HepG2 (cell line): ENCODE data around the gene TMED3. TPM values are rescaled to one million over a fixed set of nuclear protein-coding genes. Genes with fewer than 3 reads are reported as not detected.

Source experiments
- ARNT ChIP-seq: fragments of 450-650 bp; IDR thresholded peaks from 2 replicates; pipeline ENCODE4 v1.6.1; 2017
- FIP1L1 ChIP-seq: fragments of 200-400 bp; formaldehyde crosslinking; IDR thresholded peaks from 2 replicates; pipeline ENCODE4 v1.6.1; 2018; ENCODE audit warnings: low read depth, mild to moderate bottlenecking, low read length, moderate library complexity, borderline replicate concordance; ENCODE audit not compliant: insufficient read depth
- HHEX ChIP-seq: IDR thresholded peaks from 2 replicates; pipeline ENCODE4 v1.6.1; 2016; ENCODE audit warnings: control low read depth
- MBD4 ChIP-seq: IDR thresholded peaks from 2 replicates; pipeline ENCODE4 v1.6.1; 2012; ENCODE audit warnings: low read length, inconsistent platforms, borderline replicate concordance
- MYNN ChIP-seq: sonication (generic); formaldehyde crosslinking; IDR thresholded peaks from 2 replicates; pipeline ENCODE4 v1.4.0; 2020; ENCODE audit warnings: mild to moderate bottlenecking, low read depth, missing genetic modification reagents
- NCOA5 ChIP-seq: sonication (generic); formaldehyde crosslinking; IDR thresholded peaks from 2 replicates; pipeline ENCODE4 v1.4.0; 2020; ENCODE audit warnings: missing genetic modification reagents
- PAX8 ChIP-seq: sonication (generic); formaldehyde crosslinking; IDR thresholded peaks from 2 replicates; pipeline ENCODE4 v1.8.0; 2022; ENCODE audit warnings: mild to moderate bottlenecking, missing genetic modification reagents, borderline replicate concordance
- RCOR2 ChIP-seq: IDR thresholded peaks from 2 replicates; pipeline ENCODE4 v1.6.1; 2016; ENCODE audit warnings: missing biosample characterization, missing genetic modification reagents
- RORA ChIP-seq: sonication (generic); formaldehyde crosslinking; IDR thresholded peaks from 2 replicates; pipeline ENCODE4 v1.5.0; 2020; ENCODE audit warnings: mild to moderate bottlenecking, missing genetic modification reagents, moderate library complexity
- ZBTB42 ChIP-seq: sonication (generic); formaldehyde crosslinking; IDR thresholded peaks from 2 replicates; pipeline ENCODE4 v1.5.0; 2020; ENCODE audit warnings: mild to moderate bottlenecking, missing genetic modification reagents
- ZNF101 ChIP-seq: sonication (generic); formaldehyde crosslinking; IDR thresholded peaks from 2 replicates; pipeline ENCODE4 v1.4.0; 2020; ENCODE audit warnings: mild to moderate bottlenecking, low read depth, missing genetic modification reagents, borderline replicate concordance
- ZNF138 ChIP-seq: sonication (generic); formaldehyde crosslinking; IDR thresholded peaks from 2 replicates; pipeline ENCODE4 v1.5.0; 2020; ENCODE audit warnings: mild to moderate bottlenecking, low read depth, missing genetic modification reagents
- ZNF33A ChIP-seq: sonication (generic); formaldehyde crosslinking; IDR thresholded peaks from 2 replicates; pipeline ENCODE4 v1.5.1; 2020; ENCODE audit warnings: missing genetic modification reagents, mild to moderate bottlenecking, moderate library complexity, borderline replicate concordance
- ZNF629 ChIP-seq: sonication (generic); formaldehyde crosslinking; conservative IDR thresholded peaks from 2 replicates; pipeline ENCODE4 v1.5.0; 2020; ENCODE audit warnings: missing genetic modification reagents
- ZNF713 ChIP-seq: sonication (generic); formaldehyde crosslinking; IDR thresholded peaks from 2 replicates; pipeline ENCODE4 v1.4.0; 2020; ENCODE audit warnings: mild to moderate bottlenecking, missing genetic modification reagents
- ZNF761 ChIP-seq: sonication (generic); formaldehyde crosslinking; conservative IDR thresholded peaks from 2 replicates; pipeline ENCODE4 v1.4.0; 2020; ENCODE audit warnings: mild to moderate bottlenecking, missing genetic modification reagents
- ZNF850 ChIP-seq: sonication (generic); formaldehyde crosslinking; conservative IDR thresholded peaks from 2 replicates; pipeline ENCODE4 v1.9.0; 2021; ENCODE audit warnings: mild to moderate bottlenecking, missing genetic modification reagents
- ZNF883 ChIP-seq: sonication (generic); formaldehyde crosslinking; IDR thresholded peaks from 2 replicates; pipeline ENCODE4 v1.5.1; 2020; ENCODE audit warnings: mild to moderate bottlenecking, missing genetic modification reagents; ENCODE audit errors: not compliant biosample characterization
- polyA plus RNA-seq, 8 experiments: library from polyadenylated mRNA; depleted of rRNA in 3 of 8; stranded (reverse) in 7 of 8; unstranded in 1 of 8; fragments of >200 nt; fragmentation: Illumina TruSeq in 4 of 8; extraction: Trizol in 4 of 8; gene quantifications; 2 replicates each; pipeline versions ENCODE4 v1.2.1 to v1.2.3, GENCODE V29; 2011 to 2016; ENCODE audit warnings: low read depth in 4 of 8, missing spikeins in 1 of 8, mixed read lengths in 1 of 8; ENCODE audit not compliant: insufficient read depth in 1 of 8
- total RNA-seq, 5 experiments: library from RNA; depleted of rRNA; stranded (reverse); fragments of >200 nt; fragmentation: Illumina TruSeq; extraction: Trizol; gene quantifications; 2 replicates each; pipeline ENCODE4 v1.2.3, GENCODE V29; 2016; ENCODE audit warnings: low read depth in 1 of 5
- TF ChIP-seq, protein P1 (sequence below): IDR thresholded peaks from 2 replicates; pipeline ENCODE4 v1.6.1; 2012; ENCODE audit warnings: low read length, improper control_type of control experiment
- TF ChIP-seq, protein P2 (sequence below): IDR thresholded peaks from 2 replicates; pipeline ENCODE4 v1.6.1; 2016; ENCODE audit warnings: low read depth, borderline replicate concordance
- TF ChIP-seq, protein P3 (sequence below): sonication (generic); formaldehyde crosslinking; IDR thresholded peaks from 2 replicates; pipeline ENCODE4 v1.5.0; 2020; ENCODE audit warnings: missing genetic modification reagents
- TF ChIP-seq, protein P4 (sequence below), 2 experiments: IDR thresholded peaks; 2 replicates each; pipeline ENCODE4 v1.6.1; 2011 to 2012; ENCODE audit warnings: low read length in 2 of 2, borderline replicate concordance in 1 of 2, low read depth in 1 of 2, mild to moderate bottlenecking in 1 of 2, moderate library complexity in 1 of 2

The TMED3 gene
- total and polyA plus RNA-seq, 2 of the 13 experiments (the other 11 are each of a cell fraction or from before 2014, with no cell fraction given) = 125 to 155 TPM

DNA sequence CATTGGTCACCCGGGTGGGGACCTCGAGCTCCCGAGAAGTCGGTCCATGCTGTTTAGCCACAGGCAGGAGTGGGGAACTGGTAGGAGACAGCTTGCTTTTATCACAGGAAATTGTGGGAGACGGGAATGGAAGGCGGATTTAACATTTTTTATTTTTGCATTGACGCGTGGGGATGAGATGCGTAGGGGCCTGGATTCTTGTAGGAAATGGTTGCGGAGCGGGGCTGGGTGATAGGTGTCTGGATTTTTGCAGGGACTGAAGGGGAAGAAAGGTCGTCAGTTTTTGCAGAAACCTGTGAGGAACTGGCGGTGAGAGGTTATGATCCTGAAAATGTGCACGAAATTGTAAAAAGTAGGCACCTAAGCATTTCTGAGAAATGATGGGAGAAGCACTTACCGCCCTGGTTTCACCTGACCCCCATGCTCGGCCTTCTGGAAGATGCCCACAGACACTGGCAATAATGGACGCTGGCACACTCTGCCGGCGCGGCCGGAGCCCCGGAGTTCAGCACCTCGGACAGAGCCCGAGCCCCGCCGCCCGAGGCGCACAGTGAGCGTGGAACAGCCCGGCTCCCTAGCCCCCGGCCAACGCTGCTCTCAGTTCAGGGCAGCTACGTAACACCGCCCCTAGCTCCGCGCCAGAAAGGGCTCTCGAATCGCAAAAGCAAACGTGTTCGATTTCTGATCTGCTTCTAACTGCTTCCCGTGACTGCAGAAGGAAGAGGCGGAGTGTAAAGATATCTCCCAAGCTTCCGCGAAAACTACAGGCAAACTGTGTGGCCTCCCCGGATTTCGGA lies 27.5 kb upstream of the TMED3 start (continued):
- TF ChIP-seq ZNF101 (CRISPR knock-in tag) (no peak), ZNF629 (no peak), RCOR2 (CRISPR knock-in tag) (no peak), PAX8 (no peak), ZNF713 (CRISPR knock-in tag) (no peak), MBD4 (no peak), ZNF883 (no peak), ARNT (no peak), FIP1L1 (no peak), ZBTB42 (CRISPR knock-in tag) (no peak), ZNF138 (CRISPR knock-in tag) (peak; percentile 27; the same call in 1 of the 2 replicates), HHEX (CRISPR knock-in tag) (no peak), MYNN (CRISPR knock-in tag) (no peak), ZNF761 (no peak), RORA (CRISPR knock-in tag) (no peak), NCOA5 (CRISPR knock-in tag) (no peak), ZNF33A (CRISPR knock-in tag) (no peak), ZNF850 (no peak)
- TF ChIP-seq, protein P1, sequence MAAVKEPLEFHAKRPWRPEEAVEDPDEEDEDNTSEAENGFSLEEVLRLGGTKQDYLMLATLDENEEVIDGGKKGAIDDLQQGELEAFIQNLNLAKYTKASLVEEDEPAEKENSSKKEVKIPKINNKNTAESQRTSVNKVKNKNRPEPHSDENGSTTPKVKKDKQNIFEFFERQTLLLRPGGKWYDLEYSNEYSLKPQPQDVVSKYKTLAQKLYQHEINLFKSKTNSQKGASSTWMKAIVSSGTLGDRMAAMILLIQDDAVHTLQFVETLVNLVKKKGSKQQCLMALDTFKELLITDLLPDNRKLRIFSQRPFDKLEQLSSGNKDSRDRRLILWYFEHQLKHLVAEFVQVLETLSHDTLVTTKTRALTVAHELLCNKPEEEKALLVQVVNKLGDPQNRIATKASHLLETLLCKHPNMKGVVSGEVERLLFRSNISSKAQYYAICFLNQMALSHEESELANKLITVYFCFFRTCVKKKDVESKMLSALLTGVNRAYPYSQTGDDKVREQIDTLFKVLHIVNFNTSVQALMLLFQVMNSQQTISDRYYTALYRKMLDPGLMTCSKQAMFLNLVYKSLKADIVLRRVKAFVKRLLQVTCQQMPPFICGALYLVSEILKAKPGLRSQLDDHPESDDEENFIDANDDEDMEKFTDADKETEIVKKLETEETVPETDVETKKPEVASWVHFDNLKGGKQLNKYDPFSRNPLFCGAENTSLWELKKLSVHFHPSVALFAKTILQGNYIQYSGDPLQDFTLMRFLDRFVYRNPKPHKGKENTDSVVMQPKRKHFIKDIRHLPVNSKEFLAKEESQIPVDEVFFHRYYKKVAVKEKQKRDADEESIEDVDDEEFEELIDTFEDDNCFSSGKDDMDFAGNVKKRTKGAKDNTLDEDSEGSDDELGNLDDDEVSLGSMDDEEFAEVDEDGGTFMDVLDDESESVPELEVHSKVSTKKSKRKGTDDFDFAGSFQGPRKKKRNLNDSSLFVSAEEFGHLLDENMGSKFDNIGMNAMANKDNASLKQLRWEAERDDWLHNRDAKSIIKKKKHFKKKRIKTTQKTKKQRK = no peak
- TF ChIP-seq, protein P2, sequence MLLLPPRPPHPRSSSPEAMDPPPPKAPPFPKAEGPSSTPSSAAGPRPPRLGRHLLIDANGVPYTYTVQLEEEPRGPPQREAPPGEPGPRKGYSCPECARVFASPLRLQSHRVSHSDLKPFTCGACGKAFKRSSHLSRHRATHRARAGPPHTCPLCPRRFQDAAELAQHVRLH (CRISPR knock-in tag) = no peak
- TF ChIP-seq, protein P3, sequence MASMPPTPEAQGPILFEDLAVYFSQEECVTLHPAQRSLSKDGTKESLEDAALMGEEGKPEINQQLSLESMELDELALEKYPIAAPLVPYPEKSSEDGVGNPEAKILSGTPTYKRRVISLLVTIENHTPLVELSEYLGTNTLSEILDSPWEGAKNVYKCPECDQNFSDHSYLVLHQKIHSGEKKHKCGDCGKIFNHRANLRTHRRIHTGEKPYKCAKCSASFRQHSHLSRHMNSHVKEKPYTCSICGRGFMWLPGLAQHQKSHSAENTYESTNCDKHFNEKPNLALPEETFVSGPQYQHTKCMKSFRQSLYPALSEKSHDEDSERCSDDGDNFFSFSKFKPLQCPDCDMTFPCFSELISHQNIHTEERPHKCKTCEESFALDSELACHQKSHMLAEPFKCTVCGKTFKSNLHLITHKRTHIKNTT (CRISPR knock-in tag) = no peak
- TF ChIP-seq, protein P4, sequence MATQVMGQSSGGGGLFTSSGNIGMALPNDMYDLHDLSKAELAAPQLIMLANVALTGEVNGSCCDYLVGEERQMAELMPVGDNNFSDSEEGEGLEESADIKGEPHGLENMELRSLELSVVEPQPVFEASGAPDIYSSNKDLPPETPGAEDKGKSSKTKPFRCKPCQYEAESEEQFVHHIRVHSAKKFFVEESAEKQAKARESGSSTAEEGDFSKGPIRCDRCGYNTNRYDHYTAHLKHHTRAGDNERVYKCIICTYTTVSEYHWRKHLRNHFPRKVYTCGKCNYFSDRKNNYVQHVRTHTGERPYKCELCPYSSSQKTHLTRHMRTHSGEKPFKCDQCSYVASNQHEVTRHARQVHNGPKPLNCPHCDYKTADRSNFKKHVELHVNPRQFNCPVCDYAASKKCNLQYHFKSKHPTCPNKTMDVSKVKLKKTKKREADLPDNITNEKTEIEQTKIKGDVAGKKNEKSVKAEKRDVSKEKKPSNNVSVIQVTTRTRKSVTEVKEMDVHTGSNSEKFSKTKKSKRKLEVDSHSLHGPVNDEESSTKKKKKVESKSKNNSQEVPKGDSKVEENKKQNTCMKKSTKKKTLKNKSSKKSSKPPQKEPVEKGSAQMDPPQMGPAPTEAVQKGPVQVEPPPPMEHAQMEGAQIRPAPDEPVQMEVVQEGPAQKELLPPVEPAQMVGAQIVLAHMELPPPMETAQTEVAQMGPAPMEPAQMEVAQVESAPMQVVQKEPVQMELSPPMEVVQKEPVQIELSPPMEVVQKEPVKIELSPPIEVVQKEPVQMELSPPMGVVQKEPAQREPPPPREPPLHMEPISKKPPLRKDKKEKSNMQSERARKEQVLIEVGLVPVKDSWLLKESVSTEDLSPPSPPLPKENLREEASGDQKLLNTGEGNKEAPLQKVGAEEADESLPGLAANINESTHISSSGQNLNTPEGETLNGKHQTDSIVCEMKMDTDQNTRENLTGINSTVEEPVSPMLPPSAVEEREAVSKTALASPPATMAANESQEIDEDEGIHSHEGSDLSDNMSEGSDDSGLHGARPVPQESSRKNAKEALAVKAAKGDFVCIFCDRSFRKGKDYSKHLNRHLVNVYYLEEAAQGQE (IDR thresholded peaks at IDR 0.05; ENCODE audit: borderline replicate concordance in 1 of 2, low read depth in 1 of 2, low read length in 2 of 2) = peak; percentile 92 to 97
